HG03571 (cell line): Measurements from ENCODE around the gene TNNT2.

Experiments used
- ATAC-seq: cut with Tn5 transposase; IDR thresholded peaks from one replicate; pipeline ENCODE4 v1.9.1; 2021; ENCODE audit not compliant: unreplicated experiment

The TNNT2 gene

DNA sequence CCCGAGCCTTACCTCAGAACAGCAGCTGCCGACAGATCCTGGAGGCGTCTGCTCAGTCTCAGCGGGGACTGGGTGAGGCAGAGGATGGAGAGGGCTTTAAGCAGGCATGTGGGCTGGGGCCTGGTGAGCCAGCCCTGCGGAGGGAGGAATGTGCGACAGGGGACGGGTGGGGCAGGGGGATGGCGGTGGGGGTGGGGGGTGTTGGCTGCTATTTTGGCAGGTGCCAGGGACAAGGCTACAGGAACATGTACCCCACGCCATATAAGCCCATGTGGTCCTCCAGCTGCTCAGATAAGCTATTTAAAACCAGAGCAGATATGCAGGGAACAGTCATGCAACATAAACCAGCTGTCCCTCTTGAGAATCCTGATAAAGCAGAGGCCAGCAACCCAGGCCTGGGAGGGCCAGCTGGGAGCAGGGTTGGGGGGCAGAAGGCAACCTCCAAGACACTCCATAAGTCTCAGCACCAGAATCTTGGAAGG, at the start of gene TNNT2:
Gene TNNT2 (minus strand): TSS at position 70 of the 482 bp plus-strand sequence. CDS start 4,426 bp downstream, outside the sequence.
- no peak for ATAC-seq

DNA sequence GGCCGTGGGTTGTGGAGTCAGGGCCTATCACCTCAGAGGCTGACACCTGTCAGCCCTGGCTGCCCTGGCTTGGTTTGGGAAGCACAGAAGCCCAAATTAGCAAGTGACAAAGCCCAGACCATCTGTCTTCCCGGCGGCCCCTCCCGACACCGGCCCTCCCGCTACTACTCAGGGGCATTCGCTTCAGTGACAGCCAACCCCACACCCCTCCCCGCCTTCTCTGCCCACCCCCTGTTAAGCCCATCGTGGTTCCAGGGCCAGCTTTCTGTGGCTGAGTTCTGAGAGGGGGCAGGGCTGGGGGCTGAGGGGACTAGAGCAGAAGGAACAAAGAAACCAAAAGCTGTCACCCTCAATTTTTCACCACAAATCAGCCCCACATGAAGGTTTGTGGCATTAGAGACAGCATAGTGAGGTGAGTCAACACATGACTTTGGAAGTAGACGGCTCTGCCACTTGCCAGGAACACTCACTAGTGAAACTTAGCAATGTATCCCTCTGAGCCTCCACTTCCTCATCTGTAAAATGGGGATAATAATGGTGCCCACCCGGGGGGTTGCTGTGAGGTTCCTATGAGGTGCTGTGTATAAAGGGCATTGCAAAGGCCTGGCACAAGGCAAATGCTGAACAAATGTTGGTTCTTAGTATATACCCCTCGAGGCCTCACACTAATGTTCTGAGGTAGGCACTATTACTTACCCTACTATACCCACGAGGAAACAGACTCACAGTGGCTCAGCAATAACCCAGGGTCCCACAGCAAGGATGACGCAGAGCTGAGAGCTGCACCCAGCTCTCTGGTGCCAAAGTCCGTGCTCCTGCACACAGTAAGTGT, 49.2 kb upstream of the TNNT2 start:
- no peak for ATAC-seq

DNA sequence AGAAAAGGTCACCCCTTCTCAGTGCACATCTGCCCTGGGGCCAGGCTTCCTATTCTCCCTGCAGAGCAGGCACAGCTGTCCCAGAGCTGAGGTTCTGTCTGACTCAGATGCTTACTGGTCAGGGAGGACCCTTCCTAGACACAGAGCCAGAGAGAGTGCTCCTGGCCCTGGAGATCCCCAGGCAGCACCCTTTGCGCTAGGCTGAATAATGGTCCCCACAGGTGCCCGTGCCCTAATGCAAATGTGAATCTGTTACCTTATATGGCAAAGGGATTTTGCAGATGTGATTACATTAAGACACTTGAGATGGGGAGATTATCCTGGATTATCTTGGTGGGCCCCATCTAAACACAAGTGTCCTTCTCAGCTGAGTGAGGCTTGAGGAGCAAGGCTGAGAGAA, 46.7 kb upstream of the TNNT2 start:
- no peak for ATAC-seq

DNA sequence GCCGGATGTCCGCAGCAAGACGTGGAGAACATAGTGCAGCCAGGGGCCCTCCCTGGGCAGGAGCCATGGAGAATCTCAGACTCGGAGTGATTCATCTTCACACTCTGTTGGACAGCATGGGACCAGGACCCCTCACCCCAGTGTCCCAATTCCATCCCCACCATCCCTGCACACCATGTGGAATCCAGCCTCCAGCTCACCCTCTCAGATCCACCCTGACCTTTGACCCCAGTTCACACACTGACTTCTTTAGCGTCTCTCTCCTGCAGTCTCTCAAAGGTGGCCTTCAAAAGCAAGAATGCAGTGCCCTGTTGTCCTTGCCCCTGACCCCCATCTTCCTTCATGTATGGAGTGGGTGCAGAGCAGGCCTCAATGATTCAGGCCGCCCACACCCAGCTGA, 46.2 kb upstream of the TNNT2 start:
- ATAC-seq = no peak

DNA sequence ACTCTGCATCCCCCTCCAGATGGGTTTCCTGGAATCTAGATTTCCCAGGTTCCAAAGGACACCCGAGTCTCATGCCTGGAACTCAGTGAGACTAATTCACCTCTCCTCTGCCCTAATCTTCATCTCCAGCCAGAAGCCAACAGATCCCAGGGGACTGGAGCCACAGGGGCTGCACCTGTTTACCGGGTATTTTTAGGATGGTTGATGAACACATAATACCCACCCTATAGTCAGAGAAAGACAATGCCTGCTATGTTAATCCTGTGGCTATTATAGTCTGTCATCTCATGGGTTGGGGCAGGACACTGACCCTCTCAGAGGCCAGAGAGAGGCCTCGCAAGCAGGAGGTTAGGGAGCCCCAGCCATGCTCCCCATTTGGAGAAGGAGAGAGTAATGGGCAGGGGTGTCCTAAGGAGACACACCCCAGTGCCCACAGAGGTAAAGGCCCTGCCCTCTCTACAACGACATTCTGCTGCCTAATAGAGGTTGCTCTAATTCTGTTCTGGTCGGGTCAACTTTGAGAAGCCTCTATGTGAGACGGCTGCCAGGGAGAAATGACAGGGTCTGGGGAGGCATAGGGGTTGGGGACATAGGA, 45.1 kb upstream of the TNNT2 start:
- no peak for ATAC-seq

DNA sequence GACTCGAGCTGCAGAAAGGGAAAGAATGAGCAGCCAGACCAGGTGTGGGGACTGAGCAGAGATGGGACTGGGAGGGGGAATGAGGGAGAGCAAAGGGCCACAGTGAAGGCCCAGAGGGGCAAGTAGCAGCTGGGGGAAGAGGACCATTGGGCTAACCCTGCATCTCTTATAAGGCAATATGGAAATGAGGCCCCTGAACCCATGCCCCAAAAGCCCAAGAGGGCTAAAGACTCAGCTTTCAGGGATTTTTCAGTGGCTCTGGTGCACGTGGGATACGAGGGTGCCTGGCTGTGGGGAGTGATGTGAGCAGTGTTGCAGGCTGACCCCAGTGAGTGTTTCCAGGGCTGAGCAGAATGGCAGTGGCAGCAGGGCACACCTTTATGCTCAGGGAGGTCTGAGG, 44.5 kb upstream of the TNNT2 start:
- ATAC-seq = no peak

DNA sequence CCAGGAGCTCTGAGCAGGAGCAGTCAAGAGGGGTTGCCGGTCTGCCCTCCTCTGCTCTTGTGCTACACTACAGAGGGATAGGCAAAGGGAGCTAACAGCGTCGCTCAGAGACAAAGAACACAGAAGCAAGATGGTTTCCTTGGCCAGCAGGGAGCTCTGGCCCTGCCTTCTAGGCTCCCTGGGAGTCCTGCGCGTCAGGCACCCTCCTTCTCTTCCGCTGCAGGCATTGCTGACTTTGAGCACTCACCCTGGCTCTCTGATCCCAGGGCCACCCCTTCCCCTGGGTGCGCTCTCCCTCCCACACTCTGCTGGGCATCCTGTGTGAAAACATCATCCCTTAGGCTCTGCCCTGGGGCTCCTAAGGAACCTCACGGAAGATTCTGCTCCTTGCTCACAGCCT, 43.6 kb upstream of the TNNT2 start:
- ATAC-seq = no peak

DNA sequence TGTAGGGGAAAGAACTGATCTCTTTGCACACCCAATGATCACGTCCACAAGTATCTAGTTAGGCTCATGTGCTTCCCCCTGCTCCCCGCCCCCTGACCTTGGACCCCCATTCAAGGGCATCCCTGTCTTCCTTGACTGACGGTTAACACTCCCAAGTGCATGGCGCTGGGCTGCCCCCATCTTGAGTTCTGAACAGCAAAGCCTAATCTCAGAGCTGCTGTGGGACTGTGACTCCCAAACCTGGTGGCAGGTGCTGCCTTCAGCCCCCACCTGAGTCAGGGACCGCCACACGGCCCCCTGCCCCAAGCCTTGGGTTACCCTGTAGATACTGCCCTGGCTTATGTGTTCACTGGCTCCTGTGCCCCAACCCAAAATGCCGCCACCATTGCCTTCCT, 43.1 kb upstream of the TNNT2 start:
- ATAC-seq = no peak

DNA sequence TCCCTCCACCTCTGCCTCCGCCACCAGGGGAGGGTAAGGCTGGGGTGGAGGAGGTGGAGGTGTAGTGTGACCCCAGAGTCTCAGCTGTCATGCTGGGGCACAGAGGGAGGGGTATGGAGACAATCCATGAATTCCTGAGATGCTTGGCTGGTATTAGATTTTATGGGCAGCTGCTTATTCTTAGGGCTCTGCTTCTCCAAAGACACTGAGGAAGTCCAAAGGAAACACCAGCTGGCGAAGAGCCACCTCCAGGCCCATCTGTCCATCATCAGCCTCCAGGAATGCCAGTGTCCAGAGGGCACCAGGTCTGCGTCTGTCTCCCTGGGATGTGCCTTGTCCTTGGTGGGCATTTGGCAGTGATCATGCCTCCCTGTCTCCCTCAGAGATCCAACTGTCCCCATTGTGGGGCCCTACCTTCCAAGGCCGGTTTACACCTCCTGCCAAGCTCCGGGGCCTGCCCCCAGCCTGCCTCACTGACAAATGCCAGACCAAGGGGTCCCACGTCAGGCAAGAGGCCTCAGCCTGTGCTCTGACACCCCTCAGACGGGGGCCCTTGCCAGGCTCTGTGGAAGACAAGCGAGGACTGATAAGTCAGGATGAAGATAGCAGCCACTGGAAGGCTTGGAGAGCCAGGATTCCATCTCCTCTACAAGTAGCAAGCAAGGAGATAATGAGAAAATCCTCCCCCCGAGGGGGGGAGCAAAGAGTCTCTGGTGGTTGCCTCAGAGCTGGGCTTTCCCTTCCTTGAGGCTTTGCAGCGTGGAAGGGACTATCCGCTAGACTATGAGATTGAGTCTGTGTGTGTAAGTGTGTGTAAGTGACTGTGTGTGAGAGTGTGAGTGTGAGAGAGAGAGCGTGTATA, 42.5 kb upstream of the TNNT2 start:
- no peak for ATAC-seq

DNA sequence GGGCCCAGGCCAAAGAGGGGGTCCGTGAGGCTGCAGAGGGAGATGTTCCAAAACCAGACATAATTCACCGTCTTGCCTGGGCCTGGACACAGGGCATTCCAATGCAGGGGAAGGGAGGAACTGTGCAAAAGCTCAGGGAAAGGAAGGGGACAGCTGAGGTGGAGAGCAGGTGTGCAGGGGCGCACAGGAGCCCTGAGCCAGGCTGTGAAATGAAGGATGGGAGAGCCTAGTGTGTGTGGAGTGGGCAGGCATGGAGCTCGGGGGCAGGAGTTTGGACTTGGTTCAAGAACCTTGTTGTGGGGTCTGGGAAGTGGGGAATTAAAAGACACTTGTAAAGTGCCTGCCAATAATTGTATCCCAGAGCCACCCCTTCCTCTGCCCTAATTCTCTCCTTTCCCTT, 41.8 kb upstream of the TNNT2 start:
- ATAC-seq = no peak

DNA sequence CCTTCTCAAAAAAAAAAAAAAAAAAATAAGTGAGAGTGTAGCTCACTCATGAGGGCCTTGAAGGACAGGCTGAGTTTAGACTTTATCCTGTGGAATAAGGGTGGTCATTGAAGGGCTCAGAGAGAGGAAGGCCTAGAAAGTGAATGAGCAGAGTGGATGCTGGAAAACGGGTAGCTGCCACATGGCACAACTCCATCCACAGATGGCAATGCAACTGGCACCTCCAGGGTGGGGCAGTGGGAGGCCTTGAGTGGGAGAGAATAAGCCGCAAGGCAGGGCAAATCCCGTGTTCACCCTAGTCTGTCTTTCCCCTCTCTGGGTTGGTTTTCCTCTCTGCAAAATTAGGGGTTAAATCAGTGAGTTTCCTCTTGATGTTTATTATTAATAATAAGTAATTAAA, 41.0 kb upstream of the TNNT2 start:
- no peak for ATAC-seq

DNA sequence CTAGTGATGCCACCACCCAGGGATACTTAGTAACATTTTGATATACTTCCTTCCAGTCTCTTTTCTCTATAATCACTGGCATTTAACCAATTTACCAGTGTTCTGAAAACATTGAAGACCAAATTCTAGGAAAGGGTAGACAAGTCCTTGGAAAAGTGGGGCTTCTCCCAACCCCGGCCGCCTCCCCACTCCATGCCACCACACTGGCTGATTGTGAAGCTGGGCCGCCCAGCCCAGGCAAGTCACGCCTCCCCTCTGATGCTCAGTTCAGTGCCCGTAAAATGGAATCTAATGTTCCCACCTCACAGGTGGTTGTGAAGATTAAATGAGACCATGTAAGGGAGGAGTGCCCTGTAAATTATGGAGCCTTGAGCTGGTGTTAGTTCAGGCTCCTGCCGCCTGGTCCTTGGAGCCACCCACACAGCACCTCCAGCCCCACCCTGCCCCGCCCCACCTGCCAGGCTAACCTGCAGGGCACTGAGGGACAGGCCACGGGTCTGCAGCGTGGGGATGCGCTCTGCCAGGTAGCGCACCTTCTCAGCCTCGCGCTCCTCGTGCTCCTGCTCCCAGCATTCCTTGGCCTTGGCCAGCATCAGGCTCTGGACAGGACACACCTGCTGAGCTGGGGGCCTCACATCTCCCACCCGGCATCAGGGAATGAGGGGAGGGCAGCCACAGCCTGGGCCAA, 36.7 kb upstream of the TNNT2 start:
- ATAC-seq = no peak

DNA sequence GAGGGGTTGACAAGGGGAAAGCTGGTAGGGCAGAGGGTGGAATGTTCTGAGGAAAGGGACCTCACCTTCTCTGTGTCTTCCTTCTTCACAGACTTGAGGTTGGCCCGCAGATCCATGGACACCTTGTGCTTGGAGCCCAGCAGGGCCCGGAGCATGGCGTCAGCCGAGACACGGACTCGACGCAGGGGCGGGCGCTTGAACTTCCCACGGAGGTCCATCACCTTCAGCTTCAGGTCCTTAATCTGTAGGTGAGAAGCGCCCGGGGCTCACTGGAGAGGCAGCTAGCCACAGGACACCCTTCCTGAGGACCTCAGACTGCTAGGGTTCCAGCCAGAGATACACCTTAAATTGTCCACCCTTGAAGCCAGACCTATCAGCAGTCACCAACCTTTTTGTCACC, 33.8 kb upstream of the TNNT2 start:
- ATAC-seq = no peak

DNA sequence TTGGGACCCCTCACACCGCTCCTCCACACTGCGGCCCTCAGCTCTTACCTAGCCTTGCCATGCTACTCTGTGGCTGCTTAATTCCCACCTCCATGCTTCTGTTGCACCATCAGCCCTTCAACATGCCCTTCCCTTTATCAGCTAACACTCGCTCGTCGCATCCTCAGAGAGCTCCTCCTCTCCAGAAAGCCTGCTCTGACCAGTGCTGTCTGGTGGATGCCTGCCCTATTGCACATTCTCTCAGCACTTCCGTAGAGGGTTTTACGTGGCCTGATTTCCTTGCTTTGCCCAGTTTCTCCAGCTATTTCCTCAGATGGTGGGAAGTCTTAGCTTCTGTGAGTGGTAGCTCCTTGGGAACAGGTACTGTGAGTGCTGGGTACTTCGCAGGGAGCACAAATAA, 32.0 kb upstream of the TNNT2 start:
- no peak for ATAC-seq

DNA sequence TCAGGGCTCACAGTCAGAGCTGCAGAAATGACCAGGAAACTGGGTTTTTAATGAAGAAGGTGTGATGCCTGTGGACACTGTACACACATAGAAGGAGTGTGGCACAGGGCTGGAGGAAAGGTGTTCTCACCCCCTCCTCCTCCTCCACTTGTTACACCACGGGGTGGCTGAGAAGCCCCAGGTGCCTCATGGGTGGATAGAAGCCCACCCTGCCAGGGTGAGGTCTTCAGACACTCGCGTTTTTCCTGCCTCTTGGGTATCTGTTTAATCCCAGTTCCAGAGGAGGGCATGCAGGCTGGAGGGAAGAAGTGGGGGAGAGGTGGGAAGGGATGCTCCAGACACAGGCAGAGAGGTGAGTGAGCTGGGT, 31.3 kb upstream of the TNNT2 start:
- no peak for ATAC-seq

DNA sequence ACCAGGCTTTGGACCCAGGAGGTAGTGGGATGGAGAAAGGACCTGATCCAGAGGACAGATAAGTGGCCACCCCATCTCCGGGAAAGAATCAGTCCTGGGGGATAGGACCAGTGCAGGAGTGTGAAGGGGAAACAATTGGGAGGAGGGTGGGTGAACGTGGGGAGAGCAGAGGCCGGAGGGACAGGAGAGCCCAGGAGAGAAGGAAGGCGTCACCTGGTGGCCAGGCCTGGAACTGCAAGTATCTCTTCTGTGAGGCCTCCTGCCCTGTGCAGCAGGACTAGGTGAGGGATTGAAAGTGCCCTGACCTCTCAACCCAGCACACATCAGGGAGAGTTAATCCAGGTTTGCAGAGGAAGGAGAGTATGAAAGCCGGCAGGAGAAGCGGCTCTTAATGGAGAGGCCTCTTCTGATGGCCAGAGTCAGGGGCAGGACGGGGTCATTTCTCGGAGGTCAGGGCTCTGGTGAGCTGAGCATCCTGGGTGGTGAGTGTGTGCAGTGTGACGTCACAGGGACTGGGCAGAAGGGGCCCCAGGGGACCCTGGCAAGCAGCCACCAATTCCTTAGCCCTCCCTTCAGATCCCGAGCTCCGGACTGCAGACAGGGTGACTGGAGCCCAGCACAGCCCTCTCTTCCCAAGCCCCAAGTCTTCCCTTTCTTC, 30.8 kb upstream of the TNNT2 start:
- ATAC-seq = no peak

DNA sequence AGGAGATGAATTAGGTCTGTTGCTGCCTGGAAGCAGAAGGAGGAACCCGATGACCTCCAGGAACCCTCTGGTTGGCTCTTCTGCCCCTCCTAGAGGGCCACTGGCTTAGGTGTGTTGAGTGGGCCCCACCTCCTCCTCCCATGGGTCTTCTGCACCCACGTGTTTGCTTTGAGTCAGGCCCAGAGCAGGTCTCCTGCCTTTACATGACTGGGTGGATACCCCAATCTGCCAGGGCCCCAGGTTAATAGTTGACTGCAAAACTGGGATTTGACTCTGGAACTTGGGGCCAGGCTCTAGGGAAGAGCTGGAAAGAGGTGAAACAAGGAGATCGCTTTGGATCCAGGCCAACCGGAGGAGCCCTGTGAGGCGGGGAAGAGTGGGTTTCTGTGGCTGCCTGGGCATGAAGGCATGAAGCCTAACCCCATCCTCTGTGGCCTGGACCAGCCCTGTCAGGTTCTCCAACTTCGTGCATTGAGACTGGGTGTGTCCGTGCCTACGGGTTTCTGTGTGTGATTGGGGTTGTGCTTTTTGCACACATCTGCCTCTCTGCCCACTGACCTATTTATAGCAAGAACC, 29.4 kb upstream of the TNNT2 start:
- ATAC-seq = no peak

DNA sequence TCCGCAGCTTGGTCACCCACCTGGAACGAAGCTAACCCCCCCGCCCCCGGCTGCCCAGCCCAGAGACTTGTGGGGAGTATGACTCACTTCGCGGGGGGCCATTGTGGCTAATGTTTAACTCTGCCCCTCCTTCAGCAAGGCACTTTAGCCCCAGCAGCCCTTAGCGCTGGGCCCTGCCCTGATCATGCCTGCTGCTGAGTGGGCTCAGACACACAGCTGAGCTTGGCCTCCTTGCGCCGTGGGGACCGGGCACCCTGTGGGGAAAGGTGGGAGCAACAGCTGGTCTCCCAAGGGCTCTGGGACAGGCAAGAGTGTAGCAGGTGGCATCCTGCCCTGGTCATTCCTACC, 28.0 kb upstream of the TNNT2 start:
- ATAC-seq = peak; percentile 48

DNA sequence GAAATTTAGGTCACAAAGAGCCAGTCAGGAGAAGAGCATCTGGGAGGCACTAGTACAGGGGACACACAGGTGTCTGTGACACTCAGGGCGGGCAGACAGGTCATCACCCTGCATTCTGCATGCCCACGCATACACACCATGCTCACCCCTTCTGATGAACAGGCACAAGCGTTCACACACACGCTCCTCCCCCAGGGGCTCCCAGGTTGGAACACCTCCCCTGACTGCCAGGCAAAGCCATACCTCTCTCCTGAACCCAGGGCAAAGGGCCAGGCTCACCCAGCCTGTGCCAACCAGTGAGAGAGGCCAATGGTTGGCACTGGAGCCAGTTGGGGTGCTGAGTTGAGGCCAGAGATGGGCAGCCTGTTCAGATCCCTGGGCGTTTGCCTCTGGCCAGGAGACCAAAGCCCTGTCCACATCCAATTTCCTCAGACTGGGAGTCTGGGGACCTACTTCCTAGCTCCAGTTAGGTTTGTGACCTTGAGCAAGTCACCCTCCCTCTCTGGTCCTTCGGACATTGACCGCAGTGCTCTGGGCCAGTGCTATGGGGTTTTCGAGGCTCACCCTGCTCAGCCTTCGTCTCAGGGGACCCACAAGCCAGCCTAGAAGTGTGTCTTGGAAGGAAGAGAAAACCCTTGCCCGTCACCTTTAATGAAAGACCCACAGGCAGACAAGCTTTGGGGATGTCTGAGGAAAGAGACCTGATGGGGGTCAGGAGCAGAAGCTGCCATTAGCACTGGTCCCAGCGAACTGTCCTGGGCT, 27.4 kb upstream of the TNNT2 start:
- ATAC-seq = no peak

DNA sequence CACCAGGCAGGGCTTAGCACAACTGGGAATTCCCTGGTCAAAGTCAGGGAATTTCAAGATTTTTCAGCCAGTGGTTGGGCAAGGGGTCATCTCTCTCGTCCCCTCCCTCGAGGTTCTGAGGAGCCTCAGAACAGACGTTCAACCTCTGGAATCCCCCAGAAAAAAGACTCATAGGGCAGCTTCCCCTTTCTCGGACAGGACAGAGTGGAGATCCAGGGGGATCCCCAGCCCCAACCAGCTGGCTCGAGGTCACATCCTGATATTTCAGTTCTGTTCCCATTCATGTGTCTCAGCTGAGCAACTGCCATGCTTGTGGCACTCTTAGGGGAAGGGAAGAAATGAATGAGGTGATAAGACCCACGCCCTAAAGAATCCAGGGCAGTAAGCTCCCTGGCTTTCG, 26.6 kb upstream of the TNNT2 start:
- ATAC-seq = no peak
